C4-2B (cell line): ENCODE measurements around the gene DNAJC13.

Experiments used
- H3K27ac ChIP-seq: fragments of 450-650 bp; 2 replicates; pipeline ENCODE4 v1.5.1; 2017
- CTCF ChIP-seq: fragments of 450-650 bp; conservative IDR thresholded peaks from 2 replicates; pipeline ENCODE4 v1.5.1; 2017; ENCODE audit warnings: mild to moderate bottlenecking
- ZFX ChIP-seq: fragments of 450-650 bp; IDR thresholded peaks from 2 replicates; pipeline ENCODE4 v1.6.1; 2017

The DNAJC13 gene

GRCh38 chr3:132509506-132509905 lies 92.2 kb downstream of the DNAJC13 start:
- H3K27ac ChIP-seq: no peak overlapping the region
- TF ChIP-seq ZFX (no peak), CTCF (no peak)

- TF ChIP-seq CTCF (no peak), ZFX (no peak)
Measured at GRCh38 chr3:132513057-132513456, 95.8 kb downstream of the DNAJC13 start.

GRCh38 chr3:132517311-132517710 lies 100.0 kb downstream of the DNAJC13 start:
- H3K27ac ChIP-seq: no peak overlapping the region
- TF ChIP-seq ZFX: no peak
- TF ChIP-seq CTCF: no peak

More at GRCh38 chr3:132513057-132513456, 95.8 kb downstream of the DNAJC13 start:
- H3K27ac ChIP-seq: no peak overlapping the region

- no peak overlapping the region for H3K27ac ChIP-seq
- TF ChIP-seq ZFX (no peak), CTCF (no peak)
Measured at GRCh38 chr3:132519914-132520313, 102.6 kb downstream of the DNAJC13 start.

- no peak overlapping the region for H3K27ac ChIP-seq
- TF ChIP-seq ZFX (no peak), CTCF (no peak)
Measured at GRCh38 chr3:132521901-132522300, 104.6 kb downstream of the DNAJC13 start.

GRCh38 chr3:132522353-132522752 lies 105.1 kb downstream of the DNAJC13 start:
- no peak for TF ChIP-seq CTCF
- H3K27ac ChIP-seq: no peak overlapping the region

- TF ChIP-seq ZFX (no peak), CTCF (no peak)
Measured at GRCh38 chr3:132530624-132531023, 113.3 kb downstream of the DNAJC13 start.

More at GRCh38 chr3:132530624-132531023, 113.3 kb downstream of the DNAJC13 start:
- H3K27ac ChIP-seq: no peak overlapping the region
